ENCODE data around the gene MSLN. TPM values are rescaled to one million over a fixed set of nuclear protein-coding genes. Genes with fewer than 3 reads are reported as not detected.

The MSLN gene
- total and polyA plus RNA-seq, 2 donors (not counting 3 experiments of a cell fraction or from before 2014, with no cell fraction given), result not detected

DNA sequence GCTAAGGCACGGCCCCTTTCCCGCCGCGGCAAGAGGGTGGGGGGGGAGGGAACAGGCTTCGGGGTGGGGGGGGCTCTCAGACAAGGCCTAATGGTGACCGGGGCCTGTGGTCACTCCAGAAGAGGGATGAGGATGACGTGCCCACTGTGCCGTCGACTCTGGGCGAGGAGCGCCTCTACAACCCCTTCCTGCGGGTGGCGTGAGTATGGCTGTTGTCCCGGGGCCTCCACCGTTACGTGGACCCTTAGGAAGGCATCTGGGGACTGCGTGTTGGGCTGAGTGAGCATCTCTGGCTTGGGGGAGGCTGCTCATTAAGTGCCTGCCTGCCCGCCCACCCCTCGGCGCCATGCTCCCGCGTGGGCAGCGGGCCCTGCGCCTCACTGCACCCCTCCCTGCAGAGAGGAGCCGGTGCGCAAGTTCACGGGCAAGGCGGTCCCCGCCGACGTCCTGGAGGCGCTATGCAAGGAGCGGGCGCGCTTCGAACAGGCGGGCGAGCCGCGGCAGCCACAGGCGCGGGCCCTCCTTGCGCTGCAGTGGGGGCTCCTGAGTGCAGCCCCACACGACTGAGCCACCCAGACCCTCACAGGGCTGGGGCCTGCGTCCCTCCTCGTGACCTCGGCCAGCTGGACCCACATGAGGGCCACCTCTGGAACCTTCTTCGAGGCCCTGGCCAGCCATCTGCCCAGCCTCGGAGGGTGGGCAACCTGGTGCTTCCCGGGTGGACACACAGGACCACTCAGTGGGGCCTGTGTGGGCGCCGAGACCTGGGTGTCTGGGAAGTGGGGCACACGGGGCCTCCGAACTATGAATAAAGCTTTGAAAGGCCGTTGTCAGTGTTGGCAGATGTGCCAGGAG lies 31.4 kb upstream of the MSLN start:
- TF ChIP-seq FOS (IDR thresholded peaks at IDR 0.05; ENCODE audit: borderline replicate concordance, insufficient read depth, low read length), result no peak
- TF ChIP-seq, protein P1, sequence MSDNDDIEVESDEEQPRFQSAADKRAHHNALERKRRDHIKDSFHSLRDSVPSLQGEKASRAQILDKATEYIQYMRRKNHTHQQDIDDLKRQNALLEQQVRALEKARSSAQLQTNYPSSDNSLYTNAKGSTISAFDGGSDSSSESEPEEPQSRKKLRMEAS (IDR thresholded peaks at IDR 0.05; ENCODE audit: insufficient read depth, insufficient read length), result no peak
- no peak for TF ChIP-seq JUN (IDR thresholded peaks at IDR 0.05; ENCODE audit: borderline replicate concordance, insufficient read depth, insufficient read length, low read depth)
- no peak for TF ChIP-seq POLR2AphosphoS5 (IDR thresholded peaks at IDR 0.05; ENCODE audit: insufficient read depth, low read depth, low read length)
- H3K36me3 ChIP-seq (ENCODE audit: control insufficient read depth in 2 of 2, extremely low read depth in 1 of 2, insufficient read depth in 2 of 2, low read length in 2 of 2), result peaks cover 4 to 12% of the 10 kb centered on the region in 2 experiments
- FAIRE-seq, result no peak
- ChIA-PET POLR2A (no interaction called here), CTCF (interaction anchor here (1.0 to 5.7 kb wide), 4 partner anchors 9 to 59 kb away, joined by 3 to 34 read pairs (median 5); partner anchors contain the start of genes ANTKMT, CHTF18, METRN and RPUSD1)
- no peaks in the 10 kb centered on the region for H3K27me3 ChIP-seq (ENCODE audit: control insufficient read depth in 2 of 2, insufficient read depth in 2 of 2, low read length in 2 of 2)
- no peak for DNase-seq (ENCODE audit: low read depth, low spot score)
- H3K9me1 ChIP-seq (replicated peaks; ENCODE audit: control insufficient read depth, extremely low read depth, insufficient read depth, low read length), result no peaks in the 10 kb centered on the region
- H3K79me2 ChIP-seq (ENCODE audit: control insufficient read depth, insufficient read depth, low read length), result no peaks in the 10 kb centered on the region
- H3K9ac ChIP-seq (replicated peaks; ENCODE audit: extremely low read depth, insufficient read depth, low read length), result no peak overlapping the region
- H3K4me3 ChIP-seq (replicated peaks in 1 of 3; ENCODE audit: insufficient read depth in 1 of 3, low read depth in 1 of 3, low read length in 3 of 3), result no peak overlapping the region
- dilution Hi-C loops (cut with MboI; ENCODE audit: extremely low pct_ligation_motif_present, low sequenced_read_pairs) (no loop called here), intact Hi-C loops (cut with micrococcal nuclease) (loop anchor here (2.0 kb wide), 1 partner anchor 14 kb away; the partner anchor contains the start of gene METRN)
- H3K4me2 ChIP-seq (ENCODE audit: insufficient read depth, low read length), result no peak overlapping the region
- no peak overlapping the region for H2AFZ ChIP-seq (ENCODE audit: low read depth, low read length)
- no peaks in the 10 kb centered on the region for H4K20me1 ChIP-seq (replicated peaks; ENCODE audit: control insufficient read depth, extremely low read depth, insufficient read depth, low read length)
- H3K27ac ChIP-seq (ENCODE audit: insufficient read depth, low read depth, low read length), result no peak overlapping the region
- no peaks in the 10 kb centered on the region for H3K9me3 ChIP-seq (replicated peaks; ENCODE audit: control insufficient read depth, insufficient read depth, low read length)
- no TSS peak for BruUV-seq (replicated peaks)
- peaks cover 13% of the 10 kb centered on the region for H3K4me1 ChIP-seq (ENCODE audit: control insufficient read depth, extremely low read depth, insufficient read depth, low read length)

Measured in endothelial cell of umbilical vein (primary cell).